Peyer's patch (tissue), 4 donors: ENCODE results near the gene PPFIBP2.

ENCODE experiments used
- POLR2A ChIP-seq, 2 donors: fragments of 450-650 bp; IDR thresholded peaks; one replicate each; pipeline ENCODE4 v1.5.1; 2017; ENCODE audit warnings: antibody characterized with exemption in 2 of 2, mild to moderate bottlenecking in 2 of 2, moderate library complexity in 2 of 2
- TF ChIP-seq, protein P1 (sequence below), 6 experiments: fragments of 450-650 bp in 4 of 6; fragments of 200-600 bp in 2 of 6; sonication (generic) in 1 of 6; IDR thresholded peaks; one replicate each; pipeline ENCODE4 v1.5.1; 2017 to 2019; ENCODE audit warnings: antibody characterized with exemption in 6 of 6, mild to moderate bottlenecking in 3 of 6, moderate library complexity in 1 of 6

DNA sequence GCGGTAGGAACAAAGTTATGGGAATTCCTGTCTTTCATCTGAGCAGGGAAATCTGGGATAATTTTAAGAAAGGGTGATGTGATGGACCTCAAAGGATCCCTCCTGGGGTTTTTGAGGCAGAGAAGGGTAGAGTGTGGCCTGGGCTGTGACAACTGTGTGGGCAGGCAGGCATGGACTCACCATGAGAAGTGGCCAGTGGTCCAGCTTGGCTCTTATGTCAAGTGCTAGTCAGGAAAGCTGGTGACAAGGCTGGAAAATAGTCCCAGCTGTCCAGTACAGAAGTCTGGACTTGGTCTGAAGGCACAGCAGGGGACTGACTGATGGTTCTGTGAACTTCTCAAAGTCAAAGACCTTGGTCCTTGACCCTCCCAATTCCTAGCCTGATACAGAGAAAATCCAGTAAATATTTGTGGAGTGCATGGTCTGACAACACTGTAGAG, 1.7 kb downstream of the PPFIBP2 start:
- TF ChIP-seq, protein P1, sequence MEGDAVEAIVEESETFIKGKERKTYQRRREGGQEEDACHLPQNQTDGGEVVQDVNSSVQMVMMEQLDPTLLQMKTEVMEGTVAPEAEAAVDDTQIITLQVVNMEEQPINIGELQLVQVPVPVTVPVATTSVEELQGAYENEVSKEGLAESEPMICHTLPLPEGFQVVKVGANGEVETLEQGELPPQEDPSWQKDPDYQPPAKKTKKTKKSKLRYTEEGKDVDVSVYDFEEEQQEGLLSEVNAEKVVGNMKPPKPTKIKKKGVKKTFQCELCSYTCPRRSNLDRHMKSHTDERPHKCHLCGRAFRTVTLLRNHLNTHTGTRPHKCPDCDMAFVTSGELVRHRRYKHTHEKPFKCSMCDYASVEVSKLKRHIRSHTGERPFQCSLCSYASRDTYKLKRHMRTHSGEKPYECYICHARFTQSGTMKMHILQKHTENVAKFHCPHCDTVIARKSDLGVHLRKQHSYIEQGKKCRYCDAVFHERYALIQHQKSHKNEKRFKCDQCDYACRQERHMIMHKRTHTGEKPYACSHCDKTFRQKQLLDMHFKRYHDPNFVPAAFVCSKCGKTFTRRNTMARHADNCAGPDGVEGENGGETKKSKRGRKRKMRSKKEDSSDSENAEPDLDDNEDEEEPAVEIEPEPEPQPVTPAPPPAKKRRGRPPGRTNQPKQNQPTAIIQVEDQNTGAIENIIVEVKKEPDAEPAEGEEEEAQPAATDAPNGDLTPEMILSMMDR (IDR thresholded peaks at IDR 0.05), result no peak
- no peak for TF ChIP-seq POLR2A (IDR thresholded peaks at IDR 0.05)
